Smooth muscle cell (in vitro differentiated cells): ENCODE results near the gene HRH2. TPM values are rescaled to one million over a fixed set of nuclear protein-coding genes. Genes with fewer than 3 reads are reported as not detected.

ENCODE experiments used
- DNase-seq: peaks from one replicate; lab custom pipeline; 2025; ENCODE audit not compliant: unreplicated experiment; lab: John Stamatoyannopoulos, UW
- H2AFZ ChIP-seq: fragments of 200-600 bp; sonication (generic); 2 replicates; pipeline ENCODE4 v1.6.0; 2016; ENCODE audit warnings: antibody characterized with exemption, low read depth, mild to moderate bottlenecking
- H3F3A ChIP-seq: fragments of 200-600 bp; sonication (generic); 2 replicates; pipeline ENCODE4 v1.6.0; 2017; ENCODE audit warnings: antibody characterized with exemption, low read depth
- H3K27ac ChIP-seq: fragments of 200-600 bp; sonication (generic); 2 replicates; pipeline ENCODE4 v1.5.1; 2016; ENCODE audit warnings: low read depth, mild to moderate bottlenecking
- H3K27me3 ChIP-seq: fragments of 200-600 bp; sonication (generic); 2 replicates; pipeline ENCODE4 v1.6.1; 2016; ENCODE audit warnings: low read depth, mild to moderate bottlenecking
- H3K36me3 ChIP-seq: fragments of 200-600 bp; sonication (generic); 2 replicates; pipeline ENCODE4 v1.5.1; 2016; ENCODE audit warnings: low read depth
- H3K4me1 ChIP-seq: fragments of 200-600 bp; sonication (generic); 2 replicates; pipeline ENCODE4 v1.5.1; 2016; ENCODE audit warnings: low read depth
- H3K4me2 ChIP-seq: fragments of 200-600 bp; sonication (generic); 2 replicates; pipeline ENCODE4 v1.6.0; 2016; ENCODE audit warnings: mild to moderate bottlenecking
- H3K4me3 ChIP-seq: fragments of 200-600 bp; sonication (generic); 2 replicates; pipeline ENCODE4 v1.5.1; 2016; ENCODE audit warnings: mild to moderate bottlenecking
- H3K79me2 ChIP-seq: fragments of 200-600 bp; sonication (generic); 2 replicates; pipeline ENCODE4 v1.6.0; 2016; ENCODE audit warnings: low read depth, mild to moderate bottlenecking
- H3K9ac ChIP-seq: fragments of 200-600 bp; sonication (generic); 2 replicates; pipeline ENCODE4 v1.6.0; 2016; ENCODE audit warnings: low read depth
- H3K9me3 ChIP-seq: fragments of 200-600 bp; sonication (generic); replicated peaks from 2 replicates; pipeline ENCODE4 v1.5.1; 2016; ENCODE audit warnings: low read depth
- H4K20me1 ChIP-seq: fragments of 200-600 bp; sonication (generic); 2 replicates; pipeline ENCODE4 v1.6.0; 2016; ENCODE audit warnings: low read depth
- CTCF ChIP-seq: fragments of 200-600 bp; sonication (generic); IDR thresholded peaks from 2 replicates; pipeline ENCODE4 v1.5.1; 2017; ENCODE audit warnings: borderline replicate concordance, mild to moderate bottlenecking, antibody characterized with exemption; ENCODE audit not compliant: insufficient read depth, poor library complexity, severe bottlenecking
- WGBS: methylation state at CpG from one replicate; pipeline ENCODE4 v1.1.7; 2016; ENCODE audit warnings: low lambda C conversion rate; 5-methylcytosine and 5-hydroxymethylcytosine counted together
- polyA plus RNA-seq: library from polyadenylated mRNA; unstranded; fragments of >200 nt; fragmentation: Nextera tagmentation; extraction: Ambion mirVana; gene quantifications from 2 replicates; pipeline ENCODE4 v1.2.1, GENCODE V29; 2016
- total RNA-seq: library from RNA; depleted of rRNA; stranded (reverse); fragments of >200 nt; gene quantifications from 2 replicates; pipeline ENCODE4 v1.2.3, GENCODE V29; 2014

HRH2 gene
- total and polyA plus RNA-seq, 2 experiments from 2014 or later = 0.57 to 0.63 TPM

- H3K9me3 ChIP-seq = peaks cover 5% of the 10 kb centered on the region
- DNase-seq = no peak
- H3K4me3 ChIP-seq = no peak overlapping the region
Measured at GRCh38 chr5:175712681-175713085, 54.8 kb downstream of the HRH2 start.

GRCh38 chr5:175713930-175714329 lies 56.1 kb downstream of the HRH2 start:
- peaks cover 5% of the 10 kb centered on the region for H3K9me3 ChIP-seq
- H4K20me1 ChIP-seq = no peaks in the 10 kb centered on the region
- no peak overlapping the region for H3K4me2 ChIP-seq
- H3K4me1 ChIP-seq = no peaks in the 10 kb centered on the region
- no peak for DNase-seq
- no peaks in the 10 kb centered on the region for H3K36me3 ChIP-seq
- no peak overlapping the region for H3K27ac ChIP-seq
- H3K4me3 ChIP-seq = no peak overlapping the region
- H2AFZ ChIP-seq = no peak overlapping the region
- no peaks in the 10 kb centered on the region for H3K27me3 ChIP-seq
- TF ChIP-seq CTCF = no peak
- no peaks in the 10 kb centered on the region for H3K79me2 ChIP-seq
- 82% methylated on average over 3 of the region's 3 CpGs for WGBS
- no peaks in the 10 kb centered on the region for H3F3A ChIP-seq
- H3K9ac ChIP-seq = no peak overlapping the region

More at GRCh38 chr5:175712681-175713085, 54.8 kb downstream of the HRH2 start:
- no peaks in the 10 kb centered on the region for H4K20me1 ChIP-seq
- no peak overlapping the region for H3K4me2 ChIP-seq
- H3K27me3 ChIP-seq = no peaks in the 10 kb centered on the region
- no peaks in the 10 kb centered on the region for H3K4me1 ChIP-seq
- no peak overlapping the region for H3K27ac ChIP-seq
- no peaks in the 10 kb centered on the region for H3F3A ChIP-seq
- no peak overlapping the region for H2AFZ ChIP-seq
- TF ChIP-seq CTCF = no peak
- H3K79me2 ChIP-seq = no peaks in the 10 kb centered on the region
- 46% methylated on average over 11 of the region's 11 CpGs for WGBS
- H3K9ac ChIP-seq = no peak overlapping the region
- H3K36me3 ChIP-seq = no peaks in the 10 kb centered on the region

- Histone ChIP-seq H3K27me3 (no peaks in the 10 kb centered on the region), H3K27ac (no peak overlapping the region), H3F3A (no peaks in the 10 kb centered on the region), H3K4me3 (no peak overlapping the region), H3K79me2 (no peaks in the 10 kb centered on the region), H3K4me1 (no peaks in the 10 kb centered on the region), H3K9me3 (peaks cover 5% of the 10 kb centered on the region), H4K20me1 (no peaks in the 10 kb centered on the region), H2AFZ (no peak overlapping the region), H3K36me3 (no peaks in the 10 kb centered on the region), H3K4me2 (no peak overlapping the region), H3K9ac (no peak overlapping the region)
- WGBS = 98% methylated on average over 7 of the region's 7 CpGs
- TF ChIP-seq CTCF = no peak
- no peak for DNase-seq
Measured at GRCh38 chr5:175714479-175715085, 56.7 kb downstream of the HRH2 start.
